Measurements from ENCODE around the gene PRSS38.

- TF ChIP-seq CTCF (IDR thresholded peaks at IDR 0.05; ENCODE audit: extremely low read depth in 1 of 2, insufficient read depth in 1 of 2, low read depth in 1 of 2, low read length in 2 of 2) = no peak
- TF ChIP-seq JUN (IDR thresholded peaks at IDR 0.05; ENCODE audit: borderline replicate concordance, insufficient read depth, insufficient read length, low read depth) = no peak
- TF ChIP-seq POLR2AphosphoS5 (IDR thresholded peaks at IDR 0.05; ENCODE audit: insufficient read depth, low read depth, low read length) = no peak
- TF ChIP-seq MAX (IDR thresholded peaks at IDR 0.05; ENCODE audit: insufficient read depth, insufficient read length) = no peak
- no peak for TF ChIP-seq EZH2 (IDR thresholded peaks at IDR 0.05; ENCODE audit: borderline replicate concordance, low read depth, low read length, severe bottlenecking)
- no peak for TF ChIP-seq POLR2A (IDR thresholded peaks at IDR 0.05; ENCODE audit: low read depth, low read length)
- TF ChIP-seq MYC (IDR thresholded peaks at IDR 0.05; ENCODE audit: low read depth, low read length) = no peak
- no peak for TF ChIP-seq GATA2 (IDR thresholded peaks at IDR 0.05; ENCODE audit: insufficient read depth, insufficient read length, low read depth, low read length)
- no peak for TF ChIP-seq FOS (IDR thresholded peaks at IDR 0.05; ENCODE audit: borderline replicate concordance, insufficient read depth, low read length)
Observed at GRCh38 chr1:227891955-227892488, 76.5 kb downstream of the PRSS38 start.
